NCI-H2196 (cell line): ENCODE data around the gene NTMT2.

ENCODE experiments used
- DNase-seq: peaks from one replicate; lab custom pipeline; 2025; ENCODE audit not compliant: unreplicated experiment; lab: John Stamatoyannopoulos, UW

Gene NTMT2

GRCh38 chr1:170205301-170205700 lies 59.5 kb downstream of the NTMT2 start:
- no peak for DNase-seq

DNA sequence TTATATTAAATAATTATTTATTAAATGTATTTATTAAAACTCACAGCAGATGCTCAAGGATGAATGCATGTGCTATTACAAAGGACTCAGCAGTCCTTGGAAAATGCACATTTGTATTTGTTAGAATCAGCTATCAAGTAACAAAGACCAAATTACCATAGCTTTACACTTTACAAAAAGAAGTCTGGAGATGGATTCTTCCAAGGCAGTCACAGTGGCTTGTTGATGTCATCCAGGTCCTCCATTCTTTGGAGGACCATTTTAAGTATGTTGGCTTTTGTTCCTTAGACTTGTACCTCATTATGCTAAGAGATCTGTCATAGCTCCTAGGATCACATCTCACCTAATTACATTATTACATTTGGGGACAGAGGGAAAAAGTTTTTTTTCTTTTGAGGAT lies 63.4 kb downstream of the NTMT2 start:
- DNase-seq: no peak

GRCh38 chr1:170210142-170210541 lies 64.4 kb downstream of the NTMT2 start:
- no peak for DNase-seq

GRCh38 chr1:170213596-170213995 lies 67.8 kb downstream of the NTMT2 start:
- no peak for DNase-seq

GRCh38 chr1:170214117-170215032 lies 68.6 kb downstream of the NTMT2 start:
- DNase-seq: no peak

DNA sequence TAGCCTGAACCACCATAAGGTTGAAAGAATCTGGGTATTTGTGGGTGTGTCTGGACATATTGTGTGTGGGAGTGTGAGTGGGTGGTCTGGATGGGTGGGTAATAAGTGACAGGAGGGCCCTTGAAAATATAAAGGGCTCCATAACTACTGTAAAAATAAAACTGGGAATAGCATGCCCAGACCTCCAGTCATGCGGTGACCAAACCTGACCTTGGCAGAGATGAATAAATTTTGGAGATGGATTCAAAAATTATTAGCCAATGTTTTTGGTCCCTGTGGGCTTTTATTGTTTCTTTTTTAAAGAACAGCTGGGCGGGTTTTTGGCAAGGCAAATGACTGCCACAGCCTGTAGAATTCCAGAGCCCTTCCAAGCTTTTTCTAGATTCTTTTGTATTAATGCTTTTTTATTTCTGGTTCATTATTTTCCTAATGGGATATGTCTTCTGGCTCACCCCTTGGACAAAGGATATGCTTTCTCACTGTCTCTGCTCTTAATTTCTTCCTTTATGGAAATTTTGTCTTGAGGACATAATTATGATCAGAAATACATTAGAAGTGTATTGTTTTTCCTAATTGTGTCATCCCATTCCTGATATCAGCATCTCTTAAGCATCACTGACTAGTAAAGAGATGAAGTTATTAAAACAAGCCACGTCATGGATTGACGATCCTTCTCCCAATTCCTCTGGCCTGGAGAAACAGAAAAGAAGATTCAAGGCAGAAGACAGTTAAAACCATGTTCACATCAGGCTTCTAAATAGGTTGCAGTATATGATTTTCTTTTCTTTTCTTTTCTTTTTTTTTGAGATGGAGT lies 69.5 kb downstream of the NTMT2 start:
- DNase-seq: no peak

DNA sequence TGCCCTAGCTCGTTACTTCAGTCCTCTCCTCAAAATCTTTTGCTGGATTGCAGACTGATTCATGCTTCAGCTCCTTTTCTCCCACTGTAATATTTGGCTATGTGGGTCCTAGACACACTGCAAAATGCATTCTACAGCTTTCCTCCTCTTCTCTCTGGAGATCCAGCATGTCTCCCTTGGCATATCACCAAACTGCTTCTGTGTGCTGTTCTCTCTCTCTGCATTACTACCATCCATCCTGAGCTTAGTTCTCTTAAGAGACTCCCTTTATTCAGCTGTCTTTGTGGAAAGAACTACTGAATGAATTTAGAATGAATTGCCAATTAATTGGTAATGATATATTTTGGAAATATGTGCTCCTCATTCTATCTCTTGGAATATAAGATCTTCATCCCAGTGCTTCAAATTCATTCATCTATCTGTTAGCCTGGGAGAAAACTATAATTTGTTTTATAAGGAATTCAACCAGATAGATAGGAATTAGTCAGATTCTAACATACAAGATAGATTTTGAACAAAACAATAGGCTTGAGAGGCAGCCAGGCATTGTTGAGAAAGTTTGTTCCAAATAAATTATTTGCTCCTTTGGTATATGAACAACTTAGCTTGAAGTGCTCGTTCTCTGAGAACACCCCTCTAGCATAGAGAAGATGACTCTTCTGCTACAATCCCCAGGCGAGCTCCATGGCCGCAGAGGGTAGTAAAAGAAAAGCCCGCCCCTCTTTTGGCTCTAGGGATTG lies 71.9 kb downstream of the NTMT2 start:
- no peak for DNase-seq

DNA sequence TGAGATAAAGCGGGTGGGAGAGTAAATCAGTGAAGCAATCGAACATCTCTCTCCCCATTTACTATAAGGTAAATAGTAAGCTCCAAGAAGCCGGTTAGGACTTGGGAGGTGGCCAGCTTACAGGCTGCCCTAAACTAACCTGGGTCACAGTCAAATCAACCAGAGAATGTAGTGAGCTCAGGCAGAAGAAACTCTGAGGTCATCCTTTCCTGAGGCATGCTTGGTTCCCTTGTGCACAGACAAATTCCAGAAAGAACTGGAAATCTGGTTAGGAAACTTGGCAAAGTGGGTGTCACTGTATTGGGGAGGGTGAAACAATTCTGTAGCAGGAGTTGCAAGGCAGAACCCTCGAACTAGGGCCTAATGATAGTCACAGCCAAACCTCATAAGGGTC lies 72.5 kb downstream of the NTMT2 start:
- DNase-seq: no peak
